Renal cortical epithelial cell (primary cell): ENCODE data around the gene ZNF217. TPM values are rescaled to one million over a fixed set of nuclear protein-coding genes. Genes with fewer than 3 reads are reported as not detected.
"Not testable (repeated sequence)": the region's sequence is repeated elsewhere in the genome, so short reads cannot be mapped to it uniquely, and the experiment has no call there.

Experiments
- DNase-seq: peaks from one replicate; pipeline ENCODE4 v3.0.0-alpha.2; 2011; ENCODE audit warnings: low read depth
- total RNA-seq: library from RNA; depleted of rRNA; stranded (reverse); fragments of >200 nt; gene quantifications from 2 replicates; pipeline ENCODE4 v1.2.3, GENCODE V29; 2014

Gene ZNF217
- total RNA-seq, 1 donor from 2014 or later, result 49.4 TPM

- DNase-seq, result no peak
Measured at GRCh38 chr20:53569005-53569404, 24.6 kb downstream of the ZNF217 start.

GRCh38 chr20:53568351-53568750, 25.3 kb downstream of the ZNF217 start:
- no peak for DNase-seq

GRCh38 chr20:53567379-53567917, 26.2 kb downstream of the ZNF217 start:
- no peak for DNase-seq

- not testable (repeated sequence) for DNase-seq
Measured at GRCh38 chr20:53566623-53567022, 27.0 kb downstream of the ZNF217 start.

GRCh38 chr20:53565254-53565653, 28.4 kb downstream of the ZNF217 start:
- no peak for DNase-seq

GRCh38 chr20:53562104-53562764, 31.4 kb downstream of the ZNF217 start:
- DNase-seq, result not testable (repeated sequence)

GRCh38 chr20:53561505-53561904, 32.1 kb downstream of the ZNF217 start:
- no peak for DNase-seq

- DNase-seq, result no peak
Measured at GRCh38 chr20:53559816-53560215, 33.8 kb downstream of the ZNF217 start.

GRCh38 chr20:53557130-53557529, 36.5 kb downstream of the ZNF217 start:
- no peak for DNase-seq

GRCh38 chr20:53556267-53556897, 37.3 kb downstream of the ZNF217 start:
- DNase-seq, result no peak

- no peak for DNase-seq
Measured at GRCh38 chr20:53555816-53556215, 37.8 kb downstream of the ZNF217 start.

- DNase-seq, result no peak
Measured at GRCh38 chr20:53555081-53555480, 38.6 kb downstream of the ZNF217 start.

GRCh38 chr20:53552572-53552893, 41.1 kb downstream of the ZNF217 start:
- DNase-seq, result not testable (repeated sequence)

- not testable (repeated sequence) for DNase-seq
Measured at GRCh38 chr20:53551719-53552571, 41.7 kb downstream of the ZNF217 start.

GRCh38 chr20:53550280-53551187, 43.1 kb downstream of the ZNF217 start:
- no peak for DNase-seq

- DNase-seq, result peak; percentile 67
Measured at GRCh38 chr20:53547664-53548239, 45.9 kb downstream of the ZNF217 start.

- no peak for DNase-seq
Measured at GRCh38 chr20:53539516-53539915, 54.1 kb downstream of the ZNF217 start.

GRCh38 chr20:53536382-53536781, 57.3 kb downstream of the ZNF217 start:
- DNase-seq, result not testable (repeated sequence)

GRCh38 chr20:53535878-53536277, 57.8 kb downstream of the ZNF217 start:
- DNase-seq, result no peak

- no peak for DNase-seq
Measured at GRCh38 chr20:53534037-53534436, 59.6 kb downstream of the ZNF217 start.

GRCh38 chr20:53533500-53533899, 60.1 kb downstream of the ZNF217 start:
- DNase-seq, result no peak
